ENCODE measurements around the gene HACL1. TPM values are rescaled to one million over a fixed set of nuclear protein-coding genes. Genes with fewer than 3 reads are reported as not detected.

The HACL1 gene
- polyA plus RNA-seq, 4 donors, result 15.4 to 21.8 (median 19.6) TPM

DNA sequence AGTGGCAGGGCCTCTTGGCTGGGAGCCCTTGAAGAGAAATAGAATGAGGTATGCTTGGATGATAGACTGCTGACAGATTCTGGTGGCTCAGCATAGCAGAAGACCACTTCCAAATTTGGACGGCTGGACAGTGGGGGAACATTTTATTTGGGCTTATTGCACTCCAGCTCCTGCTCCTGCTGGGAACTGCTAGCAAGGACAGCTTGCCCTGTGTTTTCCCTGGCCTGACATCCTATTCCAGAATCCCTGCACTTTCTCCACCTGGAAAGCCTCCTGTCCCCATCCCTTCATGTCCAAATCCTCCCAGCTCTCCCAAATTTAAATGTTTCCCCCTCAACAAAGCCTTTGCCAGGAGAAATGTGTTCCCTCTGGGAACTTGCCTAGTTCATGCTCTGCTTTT, 70.0 kb downstream of the HACL1 start:
- no peak for DNase-seq (ENCODE audit: low read depth in 4 of 4, low spot score in 3 of 4)

DNA sequence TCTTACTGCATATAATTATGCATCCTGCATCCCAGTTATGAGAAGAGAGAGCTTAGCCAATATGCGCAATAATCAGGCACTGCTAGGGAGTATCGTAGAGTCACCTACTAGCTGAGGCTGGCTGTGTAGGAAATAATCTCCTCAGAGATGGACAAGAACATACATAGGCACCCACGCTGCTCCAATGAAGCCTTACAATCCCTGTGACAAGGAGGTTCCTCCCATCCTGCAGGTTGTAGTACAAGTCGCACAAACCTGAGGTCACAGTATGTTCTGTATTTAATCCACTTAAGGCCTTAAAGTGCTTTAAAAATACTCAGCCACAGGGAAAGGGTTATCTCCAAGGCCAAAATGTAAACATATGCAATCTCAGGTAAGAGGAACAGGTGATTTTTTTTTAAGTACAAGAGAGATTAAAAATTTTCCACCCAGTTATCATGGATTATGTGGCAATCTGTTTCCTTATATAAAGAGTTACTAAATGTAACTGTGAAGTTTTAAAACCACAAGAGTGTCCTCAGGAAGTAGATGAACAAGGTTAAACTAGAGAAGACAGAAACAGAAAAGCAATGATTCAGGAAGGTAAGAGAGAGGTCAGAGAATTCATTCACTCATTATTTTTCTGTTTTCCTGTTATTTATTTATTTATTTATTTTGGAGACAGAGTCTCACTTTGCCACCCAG, 72.4 kb downstream of the HACL1 start:
- no peak for DNase-seq (ENCODE audit: low read depth in 4 of 4, low spot score in 3 of 4)

DNA sequence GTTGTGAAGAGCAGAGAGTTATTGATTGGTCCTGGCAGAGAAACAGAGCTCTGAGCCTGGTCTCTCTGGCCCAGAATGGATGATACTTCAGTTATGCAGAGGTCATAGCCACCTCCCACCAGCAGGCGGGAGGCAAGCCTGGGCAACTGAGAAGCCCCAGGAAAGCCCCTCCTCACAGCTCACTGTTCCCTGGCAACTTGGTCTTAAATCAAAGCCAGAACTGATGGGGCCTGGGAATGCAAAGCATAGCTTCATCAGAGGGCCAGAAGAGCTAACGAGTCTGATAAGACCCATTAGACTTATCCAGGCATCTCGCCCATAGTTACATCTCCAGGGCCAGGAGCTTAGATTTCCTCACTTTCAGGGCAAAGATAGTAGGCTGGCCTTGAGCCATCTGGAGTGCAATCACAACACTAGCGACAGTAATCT, 74.3 kb downstream of the HACL1 start:
- no peak for DNase-seq (ENCODE audit: low read depth in 4 of 4, low spot score in 3 of 4)

DNA sequence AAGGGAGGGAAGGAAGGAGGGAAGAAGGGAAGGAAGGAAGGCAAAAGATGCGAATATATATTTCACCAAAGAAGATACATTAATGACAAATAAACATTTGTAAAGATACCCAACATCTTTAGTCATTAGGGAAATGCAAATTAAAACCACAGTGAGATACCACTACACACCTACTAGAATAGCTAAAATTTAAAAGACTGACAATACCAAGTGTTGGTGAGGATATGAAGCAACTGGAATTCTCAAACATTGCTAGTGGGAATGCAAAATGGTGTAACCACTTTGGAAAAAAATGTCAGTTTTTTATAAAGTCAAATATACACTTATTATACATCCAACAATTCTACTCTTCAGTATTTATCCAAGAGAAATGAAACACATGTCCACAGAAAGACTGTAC, 75.6 kb downstream of the HACL1 start:
- no peak for DNase-seq (ENCODE audit: low read depth in 4 of 4, low spot score in 3 of 4)

DNA sequence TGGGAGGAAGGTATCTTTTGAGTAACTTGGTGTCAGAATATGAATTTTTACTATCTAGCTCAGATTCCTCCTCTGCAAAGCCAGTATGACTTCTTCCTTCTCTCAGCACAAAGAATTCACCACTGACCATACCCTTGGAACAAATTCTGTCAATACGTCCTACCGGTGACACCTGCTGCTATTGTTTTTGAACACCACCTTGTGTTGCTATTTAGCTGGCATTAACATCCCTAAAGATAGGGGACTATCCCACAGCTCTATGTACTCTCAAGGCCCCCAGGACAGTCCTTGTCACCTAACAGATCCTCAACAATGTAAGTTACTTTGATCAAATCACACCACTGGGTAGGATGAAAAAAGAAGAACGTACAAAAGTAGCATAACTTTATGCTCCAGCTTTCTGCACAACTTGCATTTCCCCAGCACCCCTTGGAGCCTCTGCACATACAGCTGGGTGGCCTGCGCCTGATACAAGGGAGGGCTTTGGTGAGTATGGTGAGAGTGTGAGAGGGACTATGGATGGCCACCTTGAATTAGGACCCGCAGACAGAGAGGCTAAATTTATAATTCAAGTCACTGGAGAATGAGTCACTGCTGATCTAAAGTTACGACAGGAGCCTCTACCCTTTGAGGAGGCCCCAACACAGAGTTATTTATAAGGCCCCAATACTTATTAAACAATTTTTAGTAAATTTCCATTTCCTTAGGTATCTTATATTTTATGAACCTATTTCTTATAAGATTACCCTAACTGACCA, 77.5 kb downstream of the HACL1 start:
- no peak for DNase-seq (ENCODE audit: low read depth in 4 of 4, low spot score in 3 of 4)

DNA sequence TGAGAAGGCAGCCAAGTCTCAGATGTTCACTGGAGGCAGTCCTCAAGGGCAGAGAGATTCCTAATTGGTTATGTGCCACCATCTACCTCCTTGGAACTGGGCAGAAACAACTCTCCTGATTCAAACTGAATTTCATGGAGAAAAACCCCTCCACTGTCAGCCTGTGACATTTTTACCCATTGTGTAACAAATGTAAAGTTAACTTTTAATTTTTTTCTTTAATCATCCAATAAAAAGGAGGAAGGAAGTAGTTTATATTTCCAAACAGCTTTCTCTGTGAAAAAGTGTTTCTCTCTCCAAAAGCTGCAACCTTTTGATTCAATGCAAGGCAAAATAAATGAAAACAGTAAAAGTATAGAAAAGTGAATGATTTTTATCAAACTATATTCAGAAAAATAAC, 79.4 kb downstream of the HACL1 start:
- DNase-seq (ENCODE audit: low read depth in 4 of 4, low spot score in 3 of 4), result no peak

DNA sequence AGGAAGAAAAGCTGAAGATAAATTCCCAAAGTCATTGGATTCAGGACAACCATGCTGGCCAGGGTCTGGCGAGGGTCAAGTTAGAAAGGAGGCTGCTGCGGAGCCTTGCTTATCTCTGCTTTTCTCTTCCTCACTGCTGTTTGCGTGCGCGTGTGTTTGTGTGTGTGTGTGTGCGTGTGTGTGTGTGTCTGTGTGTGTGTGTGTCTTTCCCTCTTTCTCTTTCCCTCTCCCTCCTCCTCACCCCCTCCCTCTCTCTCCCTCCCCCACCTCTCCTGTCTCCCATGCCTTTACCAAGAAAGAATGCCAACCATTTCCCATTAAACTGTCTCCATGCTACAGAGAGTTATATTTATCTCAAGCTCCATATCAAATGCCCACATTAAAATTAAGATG, 79.8 kb downstream of the HACL1 start, which contains the start of gene COLQ:
Gene COLQ, minus strand, starts transcription at position 134 of the 393 bp plus-strand sequence. Its CDS starts 81 bp downstream, at position 53.
- no peak for DNase-seq (ENCODE audit: low read depth in 4 of 4, low spot score in 3 of 4)

DNA sequence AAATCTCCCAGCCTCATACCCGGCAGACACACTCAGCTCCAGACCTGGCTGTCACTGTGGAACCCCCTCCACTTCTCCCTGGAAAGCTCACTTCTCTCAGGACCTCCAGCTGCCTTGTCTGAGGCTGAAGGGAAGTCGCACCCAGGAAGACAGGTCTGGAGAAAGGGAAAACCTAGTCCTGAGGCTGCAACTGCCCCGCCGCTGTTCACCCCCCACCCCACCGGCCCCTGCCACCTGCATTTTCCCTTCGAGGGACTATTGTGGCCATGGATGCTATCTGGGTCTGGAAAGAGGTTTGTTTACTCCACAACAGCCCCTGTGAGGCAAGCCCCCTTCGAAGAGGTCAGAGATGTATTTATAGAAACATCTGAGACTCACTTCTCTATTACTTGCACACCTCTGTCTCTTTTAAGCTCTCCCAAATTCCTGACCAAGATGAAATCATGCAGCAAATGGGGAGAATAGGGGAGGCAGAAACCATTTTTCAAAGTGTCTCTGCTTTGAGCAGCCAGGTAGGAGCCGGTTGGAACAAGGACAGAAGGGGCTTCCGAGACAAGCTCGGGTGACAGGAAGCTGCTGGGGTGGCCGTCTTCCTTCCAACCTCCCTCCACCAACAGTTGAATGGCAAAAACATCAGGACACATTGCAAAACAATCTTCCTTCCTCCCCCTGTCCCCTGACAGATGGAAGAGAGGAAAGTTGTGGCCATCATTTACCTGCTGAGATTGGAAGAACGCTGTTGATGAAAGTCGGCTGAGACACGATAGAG, 80.4 kb downstream of the HACL1 start:
- DNase-seq (ENCODE audit: low read depth in 4 of 4, low spot score in 3 of 4), result no peak

DNA sequence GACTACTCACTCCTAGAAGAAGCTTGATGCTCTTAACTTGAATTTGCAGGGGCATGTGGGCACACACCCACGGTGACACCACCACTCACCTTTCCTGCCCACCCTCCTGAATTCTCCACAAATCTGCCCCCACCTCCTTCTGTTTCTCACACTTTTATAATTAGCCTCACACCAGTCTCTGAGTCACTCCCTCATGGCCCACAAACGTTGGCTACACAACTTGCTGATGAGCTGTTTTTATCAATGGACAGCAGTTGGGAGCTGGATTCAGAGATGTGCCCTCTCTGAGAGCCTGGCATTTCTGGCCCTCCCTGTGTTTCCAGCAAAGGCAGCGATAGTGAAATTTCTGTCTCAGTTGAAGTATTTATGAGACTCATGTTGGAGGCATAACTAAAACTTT, 81.2 kb downstream of the HACL1 start:
- no peak for DNase-seq (ENCODE audit: low read depth in 4 of 4, low spot score in 3 of 4)

DNA sequence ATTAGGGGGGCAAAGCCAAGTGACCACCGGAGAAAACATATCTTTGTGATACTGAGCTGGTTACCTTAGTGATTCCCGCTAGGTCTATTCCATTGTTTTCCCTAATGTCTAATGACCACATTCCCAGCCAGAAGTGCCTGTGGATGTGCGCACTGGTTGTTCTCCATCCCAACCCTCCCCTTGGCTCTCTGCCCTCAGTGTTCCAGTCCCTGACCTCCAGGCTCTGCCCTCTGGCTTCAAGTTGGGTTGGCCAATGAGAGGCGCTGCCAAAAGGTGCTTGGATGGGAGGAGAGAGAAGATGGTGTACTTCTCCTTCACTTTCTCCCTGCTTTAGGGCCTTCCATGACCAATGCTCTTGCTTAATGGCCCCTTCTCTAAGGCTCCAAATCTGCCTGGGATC, 82.3 kb downstream of the HACL1 start:
- no peak for DNase-seq (ENCODE audit: low read depth in 4 of 4, low spot score in 3 of 4)

DNA sequence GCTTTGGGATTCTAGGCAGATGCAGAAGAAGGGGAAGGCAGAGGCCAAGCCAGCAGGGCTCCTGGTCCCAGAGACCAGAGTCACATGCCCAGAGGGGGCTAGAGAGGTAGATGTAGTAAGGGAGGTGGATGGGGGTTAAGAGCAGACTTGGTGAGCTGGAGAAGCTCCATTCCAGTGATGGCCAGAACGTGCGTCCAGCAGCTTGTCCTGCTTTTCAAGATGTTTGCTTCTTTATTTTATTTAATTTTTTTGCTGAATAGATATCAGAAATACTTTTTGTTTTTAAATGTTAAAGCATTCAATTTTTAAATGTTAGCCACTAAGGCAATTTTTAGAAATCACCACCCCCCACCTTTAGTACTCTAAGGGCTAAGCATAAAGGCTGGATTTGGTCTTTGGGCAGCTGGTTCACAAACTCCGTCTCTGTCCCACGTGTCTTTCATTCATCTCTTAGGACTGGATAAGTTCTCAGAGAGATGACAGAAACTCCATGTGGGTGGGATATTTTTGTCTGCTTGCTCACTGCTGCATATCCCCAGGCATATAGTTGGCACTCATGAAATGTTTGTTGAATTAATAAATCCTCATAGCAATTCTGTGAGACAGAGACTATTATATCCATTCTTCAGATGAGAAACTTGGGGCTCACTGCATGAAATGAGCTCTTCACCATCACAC, 86.6 kb downstream of the HACL1 start:
- DNase-seq (ENCODE audit: low read depth in 4 of 4, low spot score in 3 of 4), result no peak

DNA sequence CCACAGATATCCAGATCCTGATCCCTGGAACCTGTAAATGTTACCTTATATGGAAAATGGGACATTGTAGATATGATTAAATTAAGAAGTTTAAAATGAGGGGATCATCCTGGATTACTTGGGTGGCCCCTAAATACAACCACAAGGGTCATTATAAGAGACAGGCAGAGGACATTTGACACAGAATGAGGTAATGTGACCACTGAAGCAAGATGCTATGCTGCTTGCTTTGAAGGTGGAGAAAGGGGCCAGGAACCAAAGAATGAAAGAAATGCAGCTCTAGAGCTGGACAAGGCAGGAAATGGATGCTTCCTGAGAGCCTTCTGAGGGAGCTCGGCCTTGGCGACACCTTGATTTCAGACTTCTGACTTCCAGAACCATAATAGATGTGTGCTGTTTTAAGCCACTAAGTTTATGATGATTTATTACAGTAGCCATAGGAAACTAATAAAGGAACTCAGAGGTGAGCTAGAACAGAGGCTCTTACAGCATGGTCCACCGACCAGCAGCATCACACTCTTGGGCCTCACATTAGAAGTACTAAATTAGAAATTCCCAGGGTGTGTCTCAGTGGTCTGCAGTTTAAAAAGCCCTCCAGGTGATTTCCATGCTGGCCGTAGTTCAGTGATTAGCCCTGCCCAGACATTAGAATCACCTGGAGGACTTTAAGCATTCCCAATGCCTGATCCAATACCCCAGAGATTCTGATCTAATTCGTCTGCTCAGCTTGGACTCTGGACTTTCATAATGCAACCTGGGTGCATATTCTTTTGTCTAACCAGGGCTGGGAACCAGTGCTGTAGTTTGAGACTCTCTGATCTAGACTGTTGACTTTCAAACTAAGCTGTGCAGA, 87.3 kb downstream of the HACL1 start:
- DNase-seq (ENCODE audit: low read depth in 4 of 4, low spot score in 3 of 4), result no peak

DNA sequence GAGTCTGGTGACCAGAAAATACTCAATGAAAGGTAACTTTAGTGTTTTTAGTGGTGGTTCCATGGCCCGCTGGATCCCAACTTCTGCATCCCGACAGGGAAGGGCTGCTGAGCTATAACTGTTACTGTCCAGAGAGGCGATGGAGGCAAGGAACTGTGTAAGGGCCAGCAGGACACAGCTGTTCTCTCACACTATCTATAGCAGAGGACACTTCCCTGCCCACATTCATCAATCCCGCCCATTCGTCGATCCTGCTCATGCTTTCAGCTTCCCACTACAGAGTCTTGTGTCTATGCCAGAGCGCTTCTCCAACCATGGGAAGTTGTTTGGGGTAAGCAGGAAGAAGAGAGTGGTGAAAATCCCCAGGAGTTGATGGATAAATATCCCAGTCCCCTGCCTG, 88.3 kb downstream of the HACL1 start:
- no peak for DNase-seq (ENCODE audit: low read depth in 4 of 4, low spot score in 3 of 4)

DNA sequence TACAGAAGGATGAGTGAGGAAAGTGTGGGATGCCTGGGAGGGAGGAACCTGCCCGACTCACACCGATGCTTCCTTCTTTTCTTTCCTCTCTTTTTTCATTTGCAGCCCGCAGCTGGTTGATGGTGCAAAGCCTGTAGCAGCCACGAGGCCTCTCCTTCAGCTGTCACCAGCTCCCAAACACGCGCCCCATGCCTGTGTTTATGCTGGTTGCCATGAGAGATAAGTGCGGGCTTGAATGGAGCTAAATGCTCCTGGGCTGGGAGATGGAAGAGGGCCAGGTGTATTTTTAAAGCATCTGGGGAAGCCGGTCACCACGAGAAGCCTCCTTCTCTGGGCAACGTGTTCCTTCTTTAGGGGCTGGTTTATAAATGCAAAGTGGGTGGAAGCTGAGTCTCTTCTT, 89.2 kb downstream of the HACL1 start:
- peak in 1 of 4 donors; percentile 34 for DNase-seq (ENCODE audit: low read depth in 4 of 4, low spot score in 3 of 4)

DNA sequence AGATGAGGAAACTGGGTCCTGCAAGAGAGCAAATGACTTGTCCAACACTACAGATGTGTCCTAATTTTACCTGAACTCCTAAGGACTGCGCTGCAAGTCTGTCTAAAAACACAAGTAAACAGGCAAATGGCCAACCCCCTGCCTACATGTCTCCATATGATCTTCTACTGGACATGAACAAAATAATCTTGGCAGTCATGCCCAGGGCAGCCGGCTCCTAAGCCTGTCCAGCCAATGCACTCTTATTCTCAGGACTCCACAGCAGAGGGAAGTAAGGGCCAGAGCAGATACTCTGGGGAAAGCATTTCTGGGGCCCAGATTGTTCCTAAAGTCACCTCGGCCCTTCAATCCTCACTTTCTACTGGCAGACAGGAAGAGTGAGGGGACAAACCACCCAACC, 90.2 kb downstream of the HACL1 start:
- no peak for DNase-seq (ENCODE audit: low read depth in 4 of 4, low spot score in 3 of 4)

Other genes starting within 250 kb of the HACL1 start
- gene METTL6, start 174.0 kb downstream of the HACL1 start, polyA plus RNA-seq (ENCODE audit: insufficient read length in 4 of 4), result 10 to 100 TPM; 21.1 to 29.1 (median 27.3) TPM
- 10 to 100 TPM; 10.8 to 21.1 (median 18.2) TPM for gene EAF1, start 174.0 kb downstream of the HACL1 start, polyA plus RNA-seq (ENCODE audit: insufficient read length in 4 of 4)
- 10 to 100 TPM in 1 of 4 donors, 1 to 10 TPM in 3; 4.7 to 10.2 (median 5.7) TPM for gene COLQ, start 79.9 kb downstream of the HACL1 start, polyA plus RNA-seq (ENCODE audit: insufficient read length in 4 of 4)
- gene BTD, start 176 bp upstream of the HACL1 start, polyA plus RNA-seq (ENCODE audit: insufficient read length in 4 of 4), result 10 to 100 TPM; 15.0 to 22.4 (median 20.7) TPM
- 10 to 100 TPM; 24.0 to 47.3 (median 44.3) TPM for gene ANKRD28, start 196.4 kb upstream of the HACL1 start, polyA plus RNA-seq (ENCODE audit: insufficient read length in 4 of 4)